Measurements from ENCODE around the gene PARVB.

The PARVB gene

GRCh38 chr22:44157916-44158618 is 134.0 kb downstream of the PARVB start:
- CTCF ChIA-PET = no interaction called here
- TF ChIP-seq ZIC2 (tag by site-specific recombination; IDR thresholded peaks at IDR 0.05) = peak; percentile 68
- TF ChIP-seq ZNF221 (tag by site-specific recombination; IDR thresholded peaks at IDR 0.05; ENCODE audit: borderline replicate concordance) = no peak
- Histone ChIP-seq H3K36me3 (ENCODE audit: control insufficient read depth in 2 of 2, insufficient read depth in 1 of 2, low read length in 2 of 2) (peaks cover 0 to 3% of the 10 kb centered on the region in 2 experiments; a peak in 1 of 3 replicates), H3K4me1 (ENCODE audit: control insufficient read depth, insufficient read depth, low read length) (no peaks in the 10 kb centered on the region), H3K4me3 (ENCODE audit: low read depth, low read length) (no peak overlapping the region), H3K9me3 (ENCODE audit: control insufficient read depth, insufficient read depth, low read depth, low read length) (no peaks in the 10 kb centered on the region), H3K27ac (ENCODE audit: extremely low read depth, low read depth, low read length) (no peak overlapping the region)
- POLR2A ChIA-PET = no interaction called here

- TF ChIP-seq ZBTB48 (tag by site-specific recombination; IDR thresholded peaks at IDR 0.05) = no peak
- no peak for TF ChIP-seq ZNF707 (tag by site-specific recombination; IDR thresholded peaks at IDR 0.05)
- no peak for TF ChIP-seq ZNF830 (tag by site-specific recombination; IDR thresholded peaks at IDR 0.05; ENCODE audit: low read depth)
- TF ChIP-seq ZNF747 (tag by site-specific recombination; IDR thresholded peaks at IDR 0.05) = no peak
- TF ChIP-seq SP2 (tag by site-specific recombination; IDR thresholded peaks at IDR 0.05) = no peak
- TF ChIP-seq ZNF335 (tag by site-specific recombination; conservative IDR thresholded peaks at IDR 0.05) = no peak
- TF ChIP-seq, protein P1, sequence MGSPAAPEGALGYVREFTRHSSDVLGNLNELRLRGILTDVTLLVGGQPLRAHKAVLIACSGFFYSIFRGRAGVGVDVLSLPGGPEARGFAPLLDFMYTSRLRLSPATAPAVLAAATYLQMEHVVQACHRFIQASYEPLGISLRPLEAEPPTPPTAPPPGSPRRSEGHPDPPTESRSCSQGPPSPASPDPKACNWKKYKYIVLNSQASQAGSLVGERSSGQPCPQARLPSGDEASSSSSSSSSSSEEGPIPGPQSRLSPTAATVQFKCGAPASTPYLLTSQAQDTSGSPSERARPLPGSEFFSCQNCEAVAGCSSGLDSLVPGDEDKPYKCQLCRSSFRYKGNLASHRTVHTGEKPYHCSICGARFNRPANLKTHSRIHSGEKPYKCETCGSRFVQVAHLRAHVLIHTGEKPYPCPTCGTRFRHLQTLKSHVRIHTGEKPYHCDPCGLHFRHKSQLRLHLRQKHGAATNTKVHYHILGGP (tag by site-specific recombination; IDR thresholded peaks at IDR 0.05) = no peak
- TF ChIP-seq ZNF223 (tag by site-specific recombination; IDR thresholded peaks at IDR 0.05) = no peak
- no peak for TF ChIP-seq ZNF658 (tag by site-specific recombination; IDR thresholded peaks at IDR 0.05)
- no peak for TF ChIP-seq PRDM2 (tag by site-specific recombination; IDR thresholded peaks at IDR 0.05; ENCODE audit: borderline replicate concordance)
- no peak for TF ChIP-seq ZNF558 (tag by site-specific recombination; IDR thresholded peaks at IDR 0.05)
- POLR2A ChIA-PET = no interaction called here
- no peak overlapping the region for H3K4me3 ChIP-seq (ENCODE audit: low read depth, low read length)
- H3K27ac ChIP-seq (ENCODE audit: extremely low read depth, low read depth, low read length) = no peak overlapping the region
- H3K4me1 ChIP-seq (ENCODE audit: control insufficient read depth, insufficient read depth, low read length) = no peaks in the 10 kb centered on the region
- CTCF ChIA-PET = no interaction called here
- no peaks in the 10 kb centered on the region for H3K9me3 ChIP-seq (ENCODE audit: control insufficient read depth, insufficient read depth, low read depth, low read length)
- H3K36me3 ChIP-seq (ENCODE audit: control insufficient read depth in 2 of 2, insufficient read depth in 1 of 2, low read length in 2 of 2) = peaks cover 0 to 3% of the 10 kb centered on the region in 2 experiments; a peak in 1 of 3 replicates
Measured at GRCh38 chr22:44158816-44159215, 134.7 kb downstream of the PARVB start.

GRCh38 chr22:44159221-44159620 is 135.1 kb downstream of the PARVB start:
- POLR2A ChIA-PET = no interaction called here
- TF ChIP-seq, protein P2, sequence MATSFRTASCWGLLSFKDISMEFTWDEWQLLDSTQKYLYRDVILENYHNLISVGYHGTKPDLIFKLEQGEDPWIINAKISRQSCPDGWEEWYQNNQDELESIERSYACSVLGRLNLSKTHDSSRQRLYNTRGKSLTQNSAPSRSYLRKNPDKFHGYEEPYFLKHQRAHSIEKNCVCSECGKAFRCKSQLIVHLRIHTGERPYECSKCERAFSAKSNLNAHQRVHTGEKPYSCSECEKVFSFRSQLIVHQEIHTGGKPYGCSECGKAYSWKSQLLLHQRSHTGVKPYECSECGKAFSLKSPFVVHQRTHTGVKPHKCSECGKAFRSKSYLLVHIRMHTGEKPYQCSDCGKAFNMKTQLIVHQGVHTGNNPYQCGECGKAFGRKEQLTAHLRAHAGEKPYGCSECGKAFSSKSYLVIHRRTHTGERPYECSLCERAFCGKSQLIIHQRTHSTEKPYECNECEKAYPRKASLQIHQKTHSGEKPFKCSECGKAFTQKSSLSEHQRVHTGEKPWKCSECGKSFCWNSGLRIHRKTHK (tag by site-specific recombination; IDR thresholded peaks at IDR 0.05) = no peak
- TF ChIP-seq ZNF639 (tag by site-specific recombination; IDR thresholded peaks at IDR 0.05) (no peak), OSR2 (tag by site-specific recombination; IDR thresholded peaks at IDR 0.05) (no peak), KLF7 (tag by site-specific recombination; IDR thresholded peaks at IDR 0.05; ENCODE audit: borderline replicate concordance) (no peak), SP3 (tag by site-specific recombination; IDR thresholded peaks at IDR 0.05) (no peak)
- TF ChIP-seq, protein P3, sequence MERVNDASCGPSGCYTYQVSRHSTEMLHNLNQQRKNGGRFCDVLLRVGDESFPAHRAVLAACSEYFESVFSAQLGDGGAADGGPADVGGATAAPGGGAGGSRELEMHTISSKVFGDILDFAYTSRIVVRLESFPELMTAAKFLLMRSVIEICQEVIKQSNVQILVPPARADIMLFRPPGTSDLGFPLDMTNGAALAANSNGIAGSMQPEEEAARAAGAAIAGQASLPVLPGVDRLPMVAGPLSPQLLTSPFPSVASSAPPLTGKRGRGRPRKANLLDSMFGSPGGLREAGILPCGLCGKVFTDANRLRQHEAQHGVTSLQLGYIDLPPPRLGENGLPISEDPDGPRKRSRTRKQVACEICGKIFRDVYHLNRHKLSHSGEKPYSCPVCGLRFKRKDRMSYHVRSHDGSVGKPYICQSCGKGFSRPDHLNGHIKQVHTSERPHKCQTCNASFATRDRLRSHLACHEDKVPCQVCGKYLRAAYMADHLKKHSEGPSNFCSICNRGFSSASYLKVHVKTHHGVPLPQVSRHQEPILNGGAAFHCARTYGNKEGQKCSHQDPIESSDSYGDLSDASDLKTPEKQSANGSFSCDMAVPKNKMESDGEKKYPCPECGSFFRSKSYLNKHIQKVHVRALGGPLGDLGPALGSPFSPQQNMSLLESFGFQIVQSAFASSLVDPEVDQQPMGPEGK (tag by site-specific recombination; IDR thresholded peaks at IDR 0.05) = no peak
- no peak overlapping the region for H3K4me3 ChIP-seq (ENCODE audit: low read depth, low read length)
- CTCF ChIA-PET = no interaction called here
- peaks cover 0 to 3% of the 10 kb centered on the region in 2 experiments; a peak in 1 of 3 replicates for H3K36me3 ChIP-seq (ENCODE audit: control insufficient read depth in 2 of 2, insufficient read depth in 1 of 2, low read length in 2 of 2)
- H3K4me1 ChIP-seq (ENCODE audit: control insufficient read depth, insufficient read depth, low read length) = no peaks in the 10 kb centered on the region
- no peaks in the 10 kb centered on the region for H3K9me3 ChIP-seq (ENCODE audit: control insufficient read depth, insufficient read depth, low read depth, low read length)
- no peak overlapping the region for H3K27ac ChIP-seq (ENCODE audit: extremely low read depth, low read depth, low read length)

Data from HEK293 (cell line).